Stimulated activated CD8-positive, alpha-beta memory T cell treated with anti-CD3 and anti-CD28 coated beads, Interleukin-15, amount 100 ng/mL, for 4 hours (primary cell): ENCODE data around the gene EFNA4.
A peak's percentile ranks its signal among the peaks of the same experiment; 100 is the strongest.

Experiments used
- DNase-seq, 2 donors: peaks; one replicate each; pipeline ENCODE4 v3.0.0-alpha.2; 2020; ENCODE audit warnings: low read depth in 2 of 2

EFNA4 gene

DNA sequence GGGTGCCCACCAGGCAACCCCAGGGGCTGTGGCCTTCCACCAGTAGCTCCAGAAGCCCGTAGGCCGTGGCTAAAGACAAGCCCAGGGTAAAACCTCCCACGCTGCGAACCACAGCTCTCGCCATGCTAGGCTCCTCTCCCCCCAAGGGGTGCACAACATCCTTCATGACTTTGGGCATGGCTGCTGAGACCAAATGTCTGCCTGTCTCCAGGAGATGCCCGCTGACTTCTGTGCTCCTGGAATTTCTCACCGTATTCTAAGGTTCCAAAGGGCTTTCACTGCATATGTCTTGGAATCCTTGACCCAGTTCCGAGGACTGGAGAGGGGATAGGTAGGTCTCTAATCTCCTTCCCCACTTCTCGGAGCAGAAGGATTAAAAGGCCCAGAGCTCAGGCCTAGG is 30.0 kb upstream of the EFNA4 start, which contains the start of the genes DCST1 and DCST2:
Gene DCST1 (plus strand): TSS at position 301 of the 400 bp plus-strand sequence. CDS start 213 bp downstream, outside the sequence.
Gene DCST2 (minus strand): TSS at position 258 of the 400 bp plus-strand sequence. CDS start 80 bp downstream, at position 178.
- DNase-seq, result no peak

- no peak for DNase-seq
Observed at GRCh38 chr1:155034318-155035208, 29.0 kb upstream of the EFNA4 start.

- DNase-seq, result no peak
Observed at GRCh38 chr1:155035936-155036335, 27.6 kb upstream of the EFNA4 start.

GRCh38 chr1:155037043-155037442 is 26.5 kb upstream of the EFNA4 start:
- DNase-seq, result no peak

- no peak for DNase-seq
Observed at GRCh38 chr1:155037851-155038441, 25.6 kb upstream of the EFNA4 start.

DNA sequence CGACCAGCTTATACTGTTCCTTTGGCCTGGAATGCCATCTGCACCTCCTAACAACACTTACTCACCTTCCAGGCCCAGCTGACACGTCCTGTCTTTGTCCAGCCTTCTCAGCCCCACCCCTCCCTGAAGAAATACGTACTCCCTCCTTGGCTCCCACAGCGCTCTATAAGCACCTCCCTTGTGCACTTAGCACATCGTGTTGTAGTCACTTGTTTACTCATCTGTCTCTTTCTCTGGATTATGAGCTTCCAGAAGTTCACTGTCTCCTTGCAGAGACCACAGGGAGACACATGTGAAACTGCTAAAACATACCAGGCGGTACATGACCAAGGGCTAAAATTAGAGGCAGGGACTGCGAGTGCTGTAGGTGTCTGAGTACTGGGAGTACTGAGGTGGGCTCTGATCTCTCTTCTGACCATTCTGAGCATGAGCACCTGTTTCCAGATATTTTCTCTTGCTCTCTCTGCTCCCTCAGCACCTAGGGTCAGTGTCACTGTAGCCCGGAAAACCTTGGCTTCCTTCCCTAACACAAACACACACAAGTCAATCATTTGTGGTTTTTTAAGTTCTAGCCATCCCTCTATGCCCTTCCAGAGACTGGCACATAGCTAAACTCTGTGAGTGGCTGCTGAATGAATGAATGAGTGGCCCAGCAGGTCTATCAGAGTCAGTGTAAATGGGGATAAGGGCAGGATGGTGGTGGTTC is 24.8 kb upstream of the EFNA4 start:
- DNase-seq, result no peak

GRCh38 chr1:155039308-155039669 is 24.3 kb upstream of the EFNA4 start:
- DNase-seq, result no peak

DNA sequence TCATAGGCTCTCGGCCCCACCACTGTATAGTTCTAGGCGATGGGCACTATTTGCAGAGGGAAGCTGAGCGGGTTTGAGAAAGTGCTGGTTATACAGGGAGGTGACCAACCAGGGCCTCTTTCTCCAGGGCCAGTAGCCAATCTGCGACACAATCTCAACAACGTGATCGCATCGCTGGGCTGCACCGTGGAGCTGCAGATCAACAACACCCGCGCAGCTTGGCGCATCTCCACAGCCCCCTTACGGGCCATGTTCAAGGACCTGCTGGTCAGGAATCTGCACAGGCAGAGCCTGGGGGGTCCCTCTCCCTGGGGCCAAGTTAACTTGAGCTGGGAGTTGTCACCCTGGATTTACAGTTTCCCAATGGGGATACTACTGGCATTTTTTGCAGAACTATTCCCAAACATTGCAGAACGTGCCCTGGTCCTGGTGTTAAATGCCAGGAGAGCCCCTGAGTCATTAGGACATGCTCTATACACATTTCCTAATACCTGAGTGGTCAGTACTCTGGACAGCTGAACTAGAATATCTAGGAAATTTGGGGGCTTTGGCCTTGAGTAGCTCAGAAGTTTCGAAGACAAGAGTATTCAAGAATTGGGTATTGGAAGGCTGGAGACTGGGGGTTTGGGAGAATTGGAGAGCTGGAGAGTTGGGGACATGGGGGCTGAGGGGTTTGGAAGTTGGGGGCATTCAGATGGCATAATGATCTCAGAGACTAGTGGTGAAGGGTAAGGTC is 23.0 kb upstream of the EFNA4 start:
- DNase-seq, result no peak

DNA sequence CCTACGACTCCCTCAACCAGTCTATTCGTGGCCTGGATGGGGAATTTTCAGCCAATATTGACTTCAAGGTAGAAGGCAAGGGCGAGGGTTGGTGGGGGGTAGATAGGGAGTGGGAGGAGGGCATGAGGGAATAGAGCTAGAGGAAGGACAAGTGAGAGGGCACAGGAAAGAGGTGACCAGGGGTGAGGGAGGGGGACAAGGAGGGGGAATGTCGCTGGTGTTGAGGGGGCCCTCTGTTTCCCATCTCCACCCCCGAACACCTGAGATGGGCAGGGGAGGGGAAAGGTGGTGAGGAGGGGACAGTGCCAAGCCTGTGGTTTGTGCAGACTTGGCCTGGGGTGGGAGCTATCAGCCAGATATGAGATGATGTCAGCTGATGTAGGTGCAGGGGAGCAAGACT is 20.8 kb upstream of the EFNA4 start:
- DNase-seq, result no peak

DNA sequence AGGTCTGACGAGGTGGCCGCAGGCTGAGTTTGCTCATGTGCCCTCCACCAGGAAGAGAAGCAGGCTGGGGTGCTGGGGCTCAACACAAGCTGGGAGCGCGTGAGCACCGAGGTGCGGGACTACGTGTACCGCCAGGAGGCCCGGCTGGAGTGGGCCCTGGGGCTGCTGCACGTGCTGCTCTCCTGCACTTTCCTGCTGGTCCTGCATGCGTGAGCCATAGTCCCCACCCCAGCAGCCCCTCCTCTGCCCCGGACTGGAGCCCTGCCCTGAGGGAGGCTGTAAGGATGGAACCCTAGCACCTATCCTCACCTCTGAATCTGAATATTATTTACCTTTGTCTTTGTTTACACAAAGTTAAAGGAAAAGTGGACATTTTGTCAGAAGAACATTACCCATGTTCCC is 20.2 kb upstream of the EFNA4 start:
- no peak for DNase-seq

GRCh38 chr1:155043793-155044192 is 19.7 kb upstream of the EFNA4 start:
- DNase-seq, result no peak

- no peak for DNase-seq
Observed at GRCh38 chr1:155044365-155044764, 19.2 kb upstream of the EFNA4 start.

- DNase-seq, result no peak
Observed at GRCh38 chr1:155044812-155045657, 18.5 kb upstream of the EFNA4 start.

GRCh38 chr1:155048449-155049334 is 14.8 kb upstream of the EFNA4 start:
- DNase-seq, result no peak

DNA sequence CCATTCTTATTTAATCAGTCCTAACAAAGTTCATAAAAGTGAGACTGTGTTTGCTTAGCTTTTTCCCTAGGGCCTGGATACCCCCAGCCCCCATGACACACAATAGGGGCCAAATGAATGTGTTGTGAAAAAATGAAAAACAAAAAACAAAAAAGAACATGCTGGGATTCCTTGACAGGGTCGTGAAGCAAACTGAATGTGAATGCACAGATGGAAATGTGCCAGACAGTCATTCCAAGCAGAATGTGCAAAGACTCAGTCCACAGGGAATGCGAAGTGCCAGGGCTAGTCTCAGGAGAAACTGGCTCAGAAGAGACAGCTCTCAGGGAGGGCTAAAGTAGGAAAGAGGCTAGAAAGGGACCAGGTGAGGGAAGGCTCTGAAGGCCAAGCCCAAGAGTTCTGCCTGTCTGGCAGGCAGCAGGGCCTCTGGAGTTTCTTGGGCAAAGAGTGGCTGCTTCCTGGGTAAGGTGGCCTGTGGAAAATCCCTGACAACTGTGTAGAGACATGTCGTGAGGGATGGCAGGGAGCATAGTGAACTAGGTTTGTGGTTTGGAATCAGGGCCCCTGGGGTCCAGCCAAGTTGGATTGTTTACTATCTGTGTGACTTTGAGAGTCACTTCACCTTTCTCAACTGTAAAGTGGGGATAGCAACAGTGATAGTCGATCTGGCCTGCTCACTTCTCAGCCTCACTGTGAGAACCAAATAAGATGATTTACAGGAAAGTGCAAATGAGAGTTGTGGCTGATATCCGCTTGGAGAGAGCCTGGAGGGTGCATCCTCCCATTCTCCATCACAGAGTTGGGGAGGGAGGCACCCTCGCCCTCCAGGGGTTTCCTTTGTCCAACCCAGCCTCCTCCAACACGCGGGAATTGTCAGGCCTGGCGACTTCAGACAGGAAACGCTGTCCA is 13.6 kb upstream of the EFNA4 start:
- no peak for DNase-seq

- peak; percentile 46 to 70 for DNase-seq
Observed at GRCh38 chr1:155050560-155051341, 12.8 kb upstream of the EFNA4 start, which contains the start of gene ADAM15. Gene ADAM15, plus strand, starts transcription at chr1:155051316. Its CDS starts 71 bp downstream, at chr1:155051387.

DNA sequence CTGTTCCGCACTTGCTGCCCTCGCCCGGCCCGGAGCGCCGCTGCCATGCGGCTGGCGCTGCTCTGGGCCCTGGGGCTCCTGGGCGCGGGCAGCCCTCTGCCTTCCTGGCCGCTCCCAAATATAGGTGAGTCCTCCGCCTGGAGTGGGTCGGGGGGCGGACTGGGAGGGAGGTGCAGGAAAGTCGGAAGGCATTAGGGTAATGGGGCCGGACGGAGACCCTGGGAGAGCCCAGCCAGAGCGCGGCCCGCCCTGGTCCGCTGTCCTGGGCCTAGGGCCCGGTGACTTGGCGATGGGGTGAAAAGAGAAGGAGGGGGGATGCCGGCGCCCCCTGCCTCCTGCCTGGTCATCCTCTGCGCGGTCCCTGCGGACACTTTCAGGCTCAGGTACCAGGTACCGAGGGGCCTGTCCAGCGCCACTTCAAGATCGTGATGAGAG is 12.2 kb upstream of the EFNA4 start:
- DNase-seq, result no peak
